ENCODE results near the gene TAPBP.
"Not testable (repeated sequence)": the region's sequence is repeated elsewhere in the genome, so short reads cannot be mapped to it uniquely, and the experiment has no call there.

The TAPBP gene

GRCh38 chr6:33295621-33296369 is 18.1 kb downstream of the TAPBP start:
- no peak for DNase-seq

GRCh38 chr6:33294086-33294823 is 19.6 kb downstream of the TAPBP start:
- no peak for DNase-seq

GRCh38 chr6:33292996-33293682 is 20.7 kb downstream of the TAPBP start:
- DNase-seq, result no peak

GRCh38 chr6:33290459-33290858 is 23.4 kb downstream of the TAPBP start:
- DNase-seq, result no peak

- no peak for DNase-seq
Measured at GRCh38 chr6:33289784-33290315, 24.0 kb downstream of the TAPBP start.

- DNase-seq, result peak; percentile 92
Measured at GRCh38 chr6:33288921-33289783, 24.7 kb downstream of the TAPBP start, which contains the start of the genes PFDN6 and WDR46. PFDN6 (plus strand) TSS chr6:33289601; CDS start chr6:33289857, 256 bp downstream. WDR46 (minus strand) TSS chr6:33289239; CDS start chr6:33289170, 69 bp downstream.

GRCh38 chr6:33288141-33288920 is 25.5 kb downstream of the TAPBP start:
- DNase-seq, result no peak

GRCh38 chr6:33286946-33287914 is 26.6 kb downstream of the TAPBP start:
- no peak for DNase-seq

- DNase-seq, result not testable (repeated sequence)
Measured at GRCh38 chr6:33285214-33285613, 28.7 kb downstream of the TAPBP start.

GRCh38 chr6:33280539-33280938 is 33.3 kb downstream of the TAPBP start:
- no peak for DNase-seq

GRCh38 chr6:33279971-33280511 is 33.8 kb downstream of the TAPBP start:
- DNase-seq, result peak; percentile 65

- DNase-seq, result no peak
Measured at GRCh38 chr6:33279257-33279695, 34.6 kb downstream of the TAPBP start.

- DNase-seq, result no peak
Measured at GRCh38 chr6:33278810-33279209, 35.1 kb downstream of the TAPBP start.

- no peak for DNase-seq
Measured at GRCh38 chr6:33278392-33278741, 35.5 kb downstream of the TAPBP start.

- peak; percentile 27 for DNase-seq
Measured at GRCh38 chr6:33277663-33278391, 36.1 kb downstream of the TAPBP start.

- DNase-seq, result peak; percentile 80
Measured at GRCh38 chr6:33276864-33277662, 36.8 kb downstream of the TAPBP start, which contains the start of gene B3GALT4. B3GALT4 (plus strand) TSS chr6:33277123; CDS start chr6:33277420, 297 bp downstream.

- DNase-seq, result no peak
Measured at GRCh38 chr6:33276581-33276863, 37.4 kb downstream of the TAPBP start.
